ENCODE data around the gene THAP11. TPM values are rescaled to one million over a fixed set of nuclear protein-coding genes. Genes with fewer than 3 reads are reported as not detected.

Gene THAP11
- total and polyA plus RNA-seq, 2 experiments from 2014 or later: 37.3 to 115 TPM

DNA sequence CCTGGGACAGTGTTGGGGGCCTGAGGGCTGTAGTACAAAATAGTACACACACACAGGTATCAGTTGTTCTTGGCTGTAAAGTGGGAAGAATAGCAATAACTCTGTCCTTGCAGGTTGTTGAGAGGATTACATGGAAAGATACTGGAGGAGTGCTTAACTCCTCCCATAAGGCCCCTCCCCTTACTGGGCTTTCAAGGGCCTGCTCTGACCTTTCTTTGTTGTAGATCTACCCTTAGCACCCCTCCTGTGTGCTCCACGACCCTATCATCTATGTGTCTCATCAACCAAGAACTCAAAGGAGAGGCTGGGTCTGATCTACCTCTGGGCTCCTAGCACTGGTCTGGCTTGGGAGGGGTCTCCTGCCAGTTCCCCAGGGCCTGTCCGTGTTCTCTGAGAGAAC lies 22.5 kb downstream of the THAP11 start (continued):
- TF ChIP-seq, protein P1, sequence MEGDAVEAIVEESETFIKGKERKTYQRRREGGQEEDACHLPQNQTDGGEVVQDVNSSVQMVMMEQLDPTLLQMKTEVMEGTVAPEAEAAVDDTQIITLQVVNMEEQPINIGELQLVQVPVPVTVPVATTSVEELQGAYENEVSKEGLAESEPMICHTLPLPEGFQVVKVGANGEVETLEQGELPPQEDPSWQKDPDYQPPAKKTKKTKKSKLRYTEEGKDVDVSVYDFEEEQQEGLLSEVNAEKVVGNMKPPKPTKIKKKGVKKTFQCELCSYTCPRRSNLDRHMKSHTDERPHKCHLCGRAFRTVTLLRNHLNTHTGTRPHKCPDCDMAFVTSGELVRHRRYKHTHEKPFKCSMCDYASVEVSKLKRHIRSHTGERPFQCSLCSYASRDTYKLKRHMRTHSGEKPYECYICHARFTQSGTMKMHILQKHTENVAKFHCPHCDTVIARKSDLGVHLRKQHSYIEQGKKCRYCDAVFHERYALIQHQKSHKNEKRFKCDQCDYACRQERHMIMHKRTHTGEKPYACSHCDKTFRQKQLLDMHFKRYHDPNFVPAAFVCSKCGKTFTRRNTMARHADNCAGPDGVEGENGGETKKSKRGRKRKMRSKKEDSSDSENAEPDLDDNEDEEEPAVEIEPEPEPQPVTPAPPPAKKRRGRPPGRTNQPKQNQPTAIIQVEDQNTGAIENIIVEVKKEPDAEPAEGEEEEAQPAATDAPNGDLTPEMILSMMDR (conservative IDR thresholded peaks at IDR 0.05; ENCODE audit: low read depth in 2 of 2): no peak
- TF ChIP-seq POLR2AphosphoS5 (IDR thresholded peaks at IDR 0.05; ENCODE audit: low read depth) (no peak), STAT1 (IDR thresholded peaks at IDR 0.05; ENCODE audit: unreplicated experiment) (no peak), EZH2phosphoT487 (IDR thresholded peaks at IDR 0.05; ENCODE audit: unreplicated experiment) (no peak), JUNB (IDR thresholded peaks at IDR 0.05; ENCODE audit: unreplicated experiment) (no peak), ZNF114 (CRISPR knock-in tag; IDR thresholded peaks at IDR 0.05) (no peak)
- TF ChIP-seq, protein P2, sequence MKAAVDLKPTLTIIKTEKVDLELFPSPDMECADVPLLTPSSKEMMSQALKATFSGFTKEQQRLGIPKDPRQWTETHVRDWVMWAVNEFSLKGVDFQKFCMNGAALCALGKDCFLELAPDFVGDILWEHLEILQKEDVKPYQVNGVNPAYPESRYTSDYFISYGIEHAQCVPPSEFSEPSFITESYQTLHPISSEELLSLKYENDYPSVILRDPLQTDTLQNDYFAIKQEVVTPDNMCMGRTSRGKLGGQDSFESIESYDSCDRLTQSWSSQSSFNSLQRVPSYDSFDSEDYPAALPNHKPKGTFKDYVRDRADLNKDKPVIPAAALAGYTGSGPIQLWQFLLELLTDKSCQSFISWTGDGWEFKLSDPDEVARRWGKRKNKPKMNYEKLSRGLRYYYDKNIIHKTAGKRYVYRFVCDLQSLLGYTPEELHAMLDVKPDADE (IDR thresholded peaks at IDR 0.05): no peak
- TF ChIP-seq, protein P3, sequence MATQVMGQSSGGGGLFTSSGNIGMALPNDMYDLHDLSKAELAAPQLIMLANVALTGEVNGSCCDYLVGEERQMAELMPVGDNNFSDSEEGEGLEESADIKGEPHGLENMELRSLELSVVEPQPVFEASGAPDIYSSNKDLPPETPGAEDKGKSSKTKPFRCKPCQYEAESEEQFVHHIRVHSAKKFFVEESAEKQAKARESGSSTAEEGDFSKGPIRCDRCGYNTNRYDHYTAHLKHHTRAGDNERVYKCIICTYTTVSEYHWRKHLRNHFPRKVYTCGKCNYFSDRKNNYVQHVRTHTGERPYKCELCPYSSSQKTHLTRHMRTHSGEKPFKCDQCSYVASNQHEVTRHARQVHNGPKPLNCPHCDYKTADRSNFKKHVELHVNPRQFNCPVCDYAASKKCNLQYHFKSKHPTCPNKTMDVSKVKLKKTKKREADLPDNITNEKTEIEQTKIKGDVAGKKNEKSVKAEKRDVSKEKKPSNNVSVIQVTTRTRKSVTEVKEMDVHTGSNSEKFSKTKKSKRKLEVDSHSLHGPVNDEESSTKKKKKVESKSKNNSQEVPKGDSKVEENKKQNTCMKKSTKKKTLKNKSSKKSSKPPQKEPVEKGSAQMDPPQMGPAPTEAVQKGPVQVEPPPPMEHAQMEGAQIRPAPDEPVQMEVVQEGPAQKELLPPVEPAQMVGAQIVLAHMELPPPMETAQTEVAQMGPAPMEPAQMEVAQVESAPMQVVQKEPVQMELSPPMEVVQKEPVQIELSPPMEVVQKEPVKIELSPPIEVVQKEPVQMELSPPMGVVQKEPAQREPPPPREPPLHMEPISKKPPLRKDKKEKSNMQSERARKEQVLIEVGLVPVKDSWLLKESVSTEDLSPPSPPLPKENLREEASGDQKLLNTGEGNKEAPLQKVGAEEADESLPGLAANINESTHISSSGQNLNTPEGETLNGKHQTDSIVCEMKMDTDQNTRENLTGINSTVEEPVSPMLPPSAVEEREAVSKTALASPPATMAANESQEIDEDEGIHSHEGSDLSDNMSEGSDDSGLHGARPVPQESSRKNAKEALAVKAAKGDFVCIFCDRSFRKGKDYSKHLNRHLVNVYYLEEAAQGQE (IDR thresholded peaks at IDR 0.05; ENCODE audit: unreplicated experiment): no peak

DNA sequence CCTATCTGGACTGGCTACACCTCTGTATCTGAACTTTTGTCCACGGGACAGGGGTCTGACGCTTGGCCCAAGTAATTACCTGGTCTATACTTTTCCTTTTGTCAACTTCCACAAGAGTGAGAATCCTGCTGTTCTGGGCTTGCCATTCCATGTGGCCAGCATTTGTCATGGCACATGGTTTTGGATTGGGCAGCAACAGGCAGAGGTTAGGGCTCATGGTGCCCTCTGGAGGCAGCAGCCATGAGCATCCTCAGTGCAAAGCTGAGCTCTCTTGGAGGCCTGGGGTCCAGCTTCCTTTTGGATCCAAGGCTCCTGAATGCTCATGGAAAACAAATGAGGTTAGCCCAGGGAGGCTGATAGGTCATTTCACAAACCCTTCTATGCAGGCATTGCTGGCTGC lies 23.2 kb downstream of the THAP11 start:
- Histone ChIP-seq H3F3A (replicated peaks; ENCODE audit: low read depth) (peaks cover 28% of the 10 kb centered on the region), H3K27me3 (ENCODE audit: insufficient read depth) (no peaks in the 10 kb centered on the region), H3K27ac (ENCODE audit: low read depth) (peak overlapping the region; percentile 63; the same call in 1 of the 2 replicates), H3K4me1 (ENCODE audit: insufficient read depth) (no peaks in the 10 kb centered on the region), H3K4me2 (no peak overlapping the region), H3K4me3 (no peak overlapping the region), H4K20me1 (replicated peaks; ENCODE audit: insufficient read depth) (peaks cover 42% of the 10 kb centered on the region), H2AFZ (no peak overlapping the region), H3K79me2 (replicated peaks; ENCODE audit: insufficient read depth) (peaks cover 52% of the 10 kb centered on the region), H3K9me2 (ENCODE audit: insufficient read depth) (no peaks in the 10 kb centered on the region), H3K36me3 (ENCODE audit: insufficient read depth) (peaks cover 41% of the 10 kb centered on the region)
- Mint-ChIP-seq H3K4me1 (peaks cover 15% of the 10 kb centered on the region), H3K4me3 (no peak overlapping the region), H3K9me3 (no peaks in the 10 kb centered on the region; the same call in 2 of the 3 replicates), H3K27ac (no peak overlapping the region), H3K27me3 (ENCODE audit: insufficient read depth, low read depth, poor library complexity) (no peaks in the 10 kb centered on the region), H3K36me3 (ENCODE audit: low read depth) (peaks cover 66% of the 10 kb centered on the region)
- ATAC-seq: peak; percentile 92
- peak; percentile 71 for DNase-seq (ENCODE audit: low spot score)
- TF ChIP-seq, protein P4, sequence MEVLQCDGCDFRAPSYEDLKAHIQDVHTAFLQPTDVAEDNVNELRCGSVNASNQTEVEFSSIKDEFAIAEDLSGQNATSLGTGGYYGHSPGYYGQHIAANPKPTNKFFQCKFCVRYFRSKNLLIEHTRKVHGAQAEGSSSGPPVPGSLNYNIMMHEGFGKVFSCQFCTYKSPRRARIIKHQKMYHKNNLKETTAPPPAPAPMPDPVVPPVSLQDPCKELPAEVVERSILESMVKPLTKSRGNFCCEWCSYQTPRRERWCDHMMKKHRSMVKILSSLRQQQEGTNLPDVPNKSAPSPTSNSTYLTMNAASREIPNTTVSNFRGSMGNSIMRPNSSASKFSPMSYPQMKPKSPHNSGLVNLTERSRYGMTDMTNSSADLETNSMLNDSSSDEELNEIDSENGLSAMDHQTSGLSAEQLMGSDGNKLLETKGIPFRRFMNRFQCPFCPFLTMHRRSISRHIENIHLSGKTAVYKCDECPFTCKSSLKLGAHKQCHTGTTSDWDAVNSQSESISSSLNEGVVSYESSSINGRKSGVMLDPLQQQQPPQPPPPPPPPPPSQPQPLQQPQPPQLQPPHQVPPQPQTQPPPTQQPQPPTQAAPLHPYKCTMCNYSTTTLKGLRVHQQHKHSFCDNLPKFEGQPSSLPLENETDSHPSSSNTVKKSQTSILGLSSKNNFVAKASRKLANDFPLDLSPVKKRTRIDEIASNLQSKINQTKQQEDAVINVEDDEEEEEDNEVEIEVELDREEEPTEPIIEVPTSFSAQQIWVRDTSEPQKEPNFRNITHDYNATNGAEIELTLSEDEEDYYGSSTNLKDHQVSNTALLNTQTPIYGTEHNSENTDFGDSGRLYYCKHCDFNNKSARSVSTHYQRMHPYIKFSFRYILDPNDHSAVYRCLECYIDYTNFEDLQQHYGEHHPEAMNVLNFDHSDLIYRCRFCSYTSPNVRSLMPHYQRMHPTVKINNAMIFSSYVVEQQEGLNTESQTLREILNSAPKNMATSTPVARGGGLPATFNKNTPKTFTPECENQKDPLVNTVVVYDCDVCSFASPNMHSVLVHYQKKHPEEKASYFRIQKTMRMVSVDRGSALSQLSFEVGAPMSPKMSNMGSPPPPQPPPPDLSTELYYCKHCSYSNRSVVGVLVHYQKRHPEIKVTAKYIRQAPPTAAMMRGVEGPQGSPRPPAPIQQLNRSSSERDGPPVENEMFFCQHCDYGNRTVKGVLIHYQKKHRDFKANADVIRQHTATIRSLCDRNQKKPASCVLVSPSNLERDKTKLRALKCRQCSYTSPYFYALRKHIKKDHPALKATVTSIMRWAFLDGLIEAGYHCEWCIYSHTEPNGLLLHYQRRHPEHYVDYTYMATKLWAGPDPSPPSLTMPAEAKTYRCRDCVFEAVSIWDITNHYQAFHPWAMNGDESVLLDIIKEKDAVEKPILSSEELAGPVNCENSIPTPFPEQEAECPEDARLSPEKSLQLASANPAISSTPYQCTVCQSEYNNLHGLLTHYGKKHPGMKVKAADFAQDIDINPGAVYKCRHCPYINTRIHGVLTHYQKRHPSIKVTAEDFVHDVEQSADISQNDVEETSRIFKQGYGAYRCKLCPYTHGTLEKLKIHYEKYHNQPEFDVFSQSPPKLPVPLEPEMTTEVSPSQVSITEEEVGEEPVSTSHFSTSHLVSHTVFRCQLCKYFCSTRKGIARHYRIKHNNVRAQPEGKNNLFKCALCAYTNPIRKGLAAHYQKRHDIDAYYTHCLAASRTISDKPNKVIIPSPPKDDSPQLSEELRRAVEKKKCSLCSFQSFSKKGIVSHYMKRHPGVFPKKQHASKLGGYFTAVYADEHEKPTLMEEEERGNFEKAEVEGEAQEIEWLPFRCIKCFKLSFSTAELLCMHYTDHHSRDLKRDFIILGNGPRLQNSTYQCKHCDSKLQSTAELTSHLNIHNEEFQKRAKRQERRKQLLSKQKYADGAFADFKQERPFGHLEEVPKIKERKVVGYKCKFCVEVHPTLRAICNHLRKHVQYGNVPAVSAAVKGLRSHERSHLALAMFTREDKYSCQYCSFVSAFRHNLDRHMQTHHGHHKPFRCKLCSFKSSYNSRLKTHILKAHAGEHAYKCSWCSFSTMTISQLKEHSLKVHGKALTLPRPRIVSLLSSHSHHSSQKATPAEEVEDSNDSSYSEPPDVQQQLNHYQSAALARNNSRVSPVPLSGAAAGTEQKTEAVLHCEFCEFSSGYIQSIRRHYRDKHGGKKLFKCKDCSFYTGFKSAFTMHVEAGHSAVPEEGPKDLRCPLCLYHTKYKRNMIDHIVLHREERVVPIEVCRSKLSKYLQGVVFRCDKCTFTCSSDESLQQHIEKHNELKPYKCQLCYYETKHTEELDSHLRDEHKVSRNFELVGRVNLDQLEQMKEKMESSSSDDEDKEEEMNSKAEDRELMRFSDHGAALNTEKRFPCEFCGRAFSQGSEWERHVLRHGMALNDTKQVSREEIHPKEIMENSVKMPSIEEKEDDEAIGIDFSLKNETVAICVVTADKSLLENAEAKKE (CRISPR knock-in tag; IDR thresholded peaks at IDR 0.05): no peak
- TF ChIP-seq JUNB (IDR thresholded peaks at IDR 0.05; ENCODE audit: unreplicated experiment) (no peak), POLR2AphosphoS5 (IDR thresholded peaks at IDR 0.05; ENCODE audit: low read depth) (no peak), CREB1 (CRISPR knock-in tag; IDR thresholded peaks at IDR 0.05; ENCODE audit: low read depth) (no peak)
- TF ChIP-seq, protein P1 (conservative IDR thresholded peaks at IDR 0.05; ENCODE audit: low read depth in 2 of 2): peak; percentile 62 to 76
